Lung (tissue), 12 donors: ENCODE results near the gene HNRNPC. TPM values are rescaled to one million over a fixed set of nuclear protein-coding genes. Genes with fewer than 3 reads are reported as not detected.
A peak's percentile ranks its signal among the peaks of the same experiment; 100 is the strongest.

ENCODE experiments used
- ATAC-seq: fragments of 200-7000 bp; cut with Tn5 transposase; one replicate; pipeline ENCODE4 v1.9.1; 2020; ENCODE audit warnings: moderate number of reproducible peaks; ENCODE audit not compliant: insufficient read depth, low FRiP score
- DNase-seq, 3 donors: peaks; one replicate each; pipeline ENCODE4 v3.0.0-alpha.2; 2013 to 2017
- H3K27ac ChIP-seq, 2 donors: one replicate each; pipeline ENCODE4 v1.5.1; 2013; ENCODE audit warnings: mild to moderate bottlenecking in 2 of 2, moderate library complexity in 2 of 2, control low read depth in 1 of 2, inconsistent platforms in 1 of 2, low read depth in 1 of 2, low read length in 1 of 2
- H3K27me3 ChIP-seq, 3 donors: one replicate each; pipeline ENCODE4 v1.5.1; 2013; ENCODE audit warnings: low read length in 2 of 3; ENCODE audit not compliant: control insufficient read depth in 3 of 3, insufficient read depth in 3 of 3
- H3K36me3 ChIP-seq, 4 donors: one replicate each; pipeline ENCODE4 v1.5.1; 2013; ENCODE audit warnings: low read length in 4 of 4, mild to moderate bottlenecking in 1 of 4, moderate library complexity in 1 of 4; ENCODE audit not compliant: control insufficient read depth in 4 of 4, insufficient read depth in 4 of 4
- H3K4me1 ChIP-seq, 5 donors: one replicate each; pipeline ENCODE4 v1.5.1; 2013; ENCODE audit warnings: low read length in 5 of 5, mild to moderate bottlenecking in 2 of 5, moderate library complexity in 1 of 5; ENCODE audit not compliant: control insufficient read depth in 5 of 5, insufficient read depth in 5 of 5
- H3K4me3 ChIP-seq: one replicate; pipeline ENCODE4 v1.5.1; 2013; ENCODE audit warnings: mild to moderate bottlenecking, control low read depth, moderate library complexity
- H3K9ac ChIP-seq, 2 donors: one replicate each; pipeline ENCODE4 v1.5.1; 2013; ENCODE audit warnings: low read length in 2 of 2, control low read depth in 1 of 2; ENCODE audit not compliant: insufficient read depth in 1 of 2
- H3K9me3 ChIP-seq, 4 donors: one replicate each; pipeline ENCODE4 v1.5.1; 2013; ENCODE audit warnings: low read length in 3 of 4, mild to moderate bottlenecking in 1 of 4, moderate library complexity in 1 of 4; ENCODE audit not compliant: control insufficient read depth in 4 of 4, insufficient read depth in 3 of 4
- WGBS, 2 donors: extraction: QIAGEN DNeasy Blood & Tissue Kit; methylation state at CpG; one replicate each; pipeline ENCODE4 v1.1.7; 2013; 5-methylcytosine and 5-hydroxymethylcytosine counted together
- polyA plus RNA-seq, 2 donors: library from polyadenylated mRNA; stranded (reverse); fragments of 200-250 nt; gene quantifications; one replicate each; pipeline ENCODE4 v1.2.1, GENCODE V29; 2013
- total RNA-seq, 2 donors: library from RNA; depleted of rRNA in 1 of 2; stranded (reverse); fragments of >200 nt in 1 of 2; gene quantifications; one replicate each; pipeline ENCODE4 v1.2.1, GENCODE V29; 2014 to 2021
- TF ChIP-seq, protein P1 (sequence below): IDR thresholded peaks from 2 replicates; pipeline ENCODE4 v1.5.1; 2012; ENCODE audit warnings: mild to moderate bottlenecking; ENCODE audit errors: control extremely low read depth, extremely low read depth
- donor health status: control.
- donor health status: control.
- donor health status: Bipolar disorder and iron deficiency.
- donor health status: healthy.
- donor health status: DM: yes; HTN: yes; CAD: no.

Gene HNRNPC
- total and polyA plus RNA-seq, 4 donors = 302 to 589 (median 542) TPM

DNA sequence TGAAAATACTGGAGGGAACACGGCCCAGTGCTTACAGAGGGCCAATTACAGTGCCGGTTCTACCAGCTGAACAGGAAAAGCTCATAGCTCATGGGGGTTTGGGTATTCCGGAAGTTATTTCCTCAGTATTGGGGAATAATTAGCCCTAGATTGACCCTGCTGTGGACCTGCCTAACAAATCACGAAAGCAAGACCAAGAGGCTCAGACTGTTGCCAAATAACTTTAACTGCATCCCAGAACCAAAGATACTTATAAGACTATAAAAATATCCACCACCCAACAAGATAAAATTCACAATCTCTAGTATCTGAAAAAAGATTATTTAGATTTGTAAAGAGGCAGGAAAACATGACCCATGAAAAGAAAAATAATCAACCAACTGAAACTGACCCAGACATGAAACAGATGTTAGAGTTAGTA is 105.4 kb downstream of the HNRNPC start:
- TF ChIP-seq, protein P1, sequence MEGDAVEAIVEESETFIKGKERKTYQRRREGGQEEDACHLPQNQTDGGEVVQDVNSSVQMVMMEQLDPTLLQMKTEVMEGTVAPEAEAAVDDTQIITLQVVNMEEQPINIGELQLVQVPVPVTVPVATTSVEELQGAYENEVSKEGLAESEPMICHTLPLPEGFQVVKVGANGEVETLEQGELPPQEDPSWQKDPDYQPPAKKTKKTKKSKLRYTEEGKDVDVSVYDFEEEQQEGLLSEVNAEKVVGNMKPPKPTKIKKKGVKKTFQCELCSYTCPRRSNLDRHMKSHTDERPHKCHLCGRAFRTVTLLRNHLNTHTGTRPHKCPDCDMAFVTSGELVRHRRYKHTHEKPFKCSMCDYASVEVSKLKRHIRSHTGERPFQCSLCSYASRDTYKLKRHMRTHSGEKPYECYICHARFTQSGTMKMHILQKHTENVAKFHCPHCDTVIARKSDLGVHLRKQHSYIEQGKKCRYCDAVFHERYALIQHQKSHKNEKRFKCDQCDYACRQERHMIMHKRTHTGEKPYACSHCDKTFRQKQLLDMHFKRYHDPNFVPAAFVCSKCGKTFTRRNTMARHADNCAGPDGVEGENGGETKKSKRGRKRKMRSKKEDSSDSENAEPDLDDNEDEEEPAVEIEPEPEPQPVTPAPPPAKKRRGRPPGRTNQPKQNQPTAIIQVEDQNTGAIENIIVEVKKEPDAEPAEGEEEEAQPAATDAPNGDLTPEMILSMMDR = no peak
- no peak for ATAC-seq
- no peaks in the 10 kb centered on the region for H3K27me3 ChIP-seq
- H3K9ac ChIP-seq = no peak overlapping the region
- no peak overlapping the region for H3K4me3 ChIP-seq
- DNase-seq = peak; percentile 50 to 93 (median 81)
- no peaks in the 10 kb centered on the region for H3K36me3 ChIP-seq
- peaks cover 0 to 2% (median 0%) of the 10 kb centered on the region in 4 donors for H3K9me3 ChIP-seq
- 51 to 67% methylated on average over 4 of the region's 4 CpGs for WGBS, 2 donors
- peaks cover 0 to 18% (median 0%) of the 10 kb centered on the region in 5 donors for H3K4me1 ChIP-seq
- no peak overlapping the region for H3K27ac ChIP-seq

DNA sequence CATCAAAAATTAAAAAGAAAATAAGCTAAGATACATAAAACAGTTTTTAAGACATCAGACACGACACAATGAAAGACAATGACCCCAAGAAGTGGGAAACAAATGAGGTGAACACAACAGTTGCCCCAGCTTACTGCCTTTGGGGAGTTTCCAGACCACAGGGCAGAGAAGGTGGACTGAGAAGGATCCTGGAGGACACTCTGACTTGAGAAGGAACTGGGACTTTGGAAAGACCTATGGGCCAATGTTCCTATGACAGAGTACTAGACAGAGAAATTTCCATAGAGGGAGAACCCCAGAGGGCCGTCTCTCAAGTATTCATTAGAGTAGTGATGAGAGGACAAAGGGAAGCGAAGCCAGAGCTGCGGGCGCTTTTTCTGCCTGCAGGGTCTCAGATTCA is 107.2 kb downstream of the HNRNPC start:
- no peak overlapping the region for H3K4me3 ChIP-seq
- peaks cover 0 to 2% (median 0%) of the 10 kb centered on the region in 4 donors for H3K9me3 ChIP-seq
- WGBS, 2 donors = 72 to 82% methylated on average over 5 of the region's 5 CpGs
- no peak overlapping the region for H3K27ac ChIP-seq
- TF ChIP-seq, protein P1 = no peak
- no peak for ATAC-seq
- no peak overlapping the region for H3K9ac ChIP-seq
- DNase-seq = no peak
- no peaks in the 10 kb centered on the region for H3K36me3 ChIP-seq
- H3K4me1 ChIP-seq = peaks cover 0 to 18% (median 0%) of the 10 kb centered on the region in 5 donors
- no peaks in the 10 kb centered on the region for H3K27me3 ChIP-seq

DNA sequence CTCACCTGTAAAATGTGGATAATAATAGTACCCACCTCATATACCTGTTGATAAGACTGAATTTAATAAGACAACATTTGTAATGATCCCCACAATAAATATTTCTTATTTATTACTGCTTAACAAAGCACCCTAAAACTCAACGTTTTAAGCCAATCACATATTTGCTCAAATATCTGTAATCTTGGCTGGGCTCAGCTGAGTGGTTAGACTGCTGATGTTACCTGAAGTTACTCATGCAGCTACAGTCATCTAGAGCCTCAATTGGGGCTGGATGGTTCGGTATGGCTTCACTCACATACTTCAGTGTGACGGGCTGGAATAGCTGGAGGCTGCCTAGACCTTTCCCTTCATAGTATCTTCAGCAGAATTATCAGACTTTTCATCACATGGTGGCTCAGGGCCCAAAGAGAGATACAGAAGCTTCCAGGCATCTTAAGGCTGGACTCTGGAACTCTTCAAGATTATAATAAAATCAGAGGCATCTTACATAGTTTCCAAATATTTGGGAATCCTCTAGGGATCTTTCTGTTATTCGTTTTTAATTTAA is 109.1 kb downstream of the HNRNPC start:
- TF ChIP-seq, protein P1 = no peak
- no peak for DNase-seq
- Histone ChIP-seq H3K27me3 (peaks cover 0 to 3% (median 0%) of the 10 kb centered on the region in 3 donors), H3K4me1 (peaks cover 0 to 14% (median 0%) of the 10 kb centered on the region in 5 donors), H3K9ac (no peak overlapping the region), H3K36me3 (no peaks in the 10 kb centered on the region), H3K9me3 (peaks cover 0 to 4% (median 0%) of the 10 kb centered on the region in 4 donors), H3K4me3 (no peak overlapping the region), H3K27ac (no peak overlapping the region)
- 77 to 85% methylated on average over 4 of the region's 4 CpGs for WGBS, 2 donors
- no peak for ATAC-seq

Other genes starting within 250 kb of the HNRNPC start
- gene NDRG2, start 244.4 kb downstream of the HNRNPC start, total RNA-seq = 100 to 1,000 TPM in 1 of 2 donors, 10 to 100 TPM in 1; 50.6 to 112 TPM
- gene NDRG2, start 244.4 kb downstream of the HNRNPC start, polyA plus RNA-seq = 10 to 100 TPM; 46.1 to 66.7 TPM
- under 1 TPM in 1 of 2 donors, not detected in 1; 0.65 TPM for gene TPPP2, start 239.2 kb downstream of the HNRNPC start, total RNA-seq
- not detected for gene TPPP2, start 239.2 kb downstream of the HNRNPC start, polyA plus RNA-seq
- not detected for gene RNASE13, start 234.6 kb downstream of the HNRNPC start, total RNA-seq
- not detected for gene RNASE13, start 234.6 kb downstream of the HNRNPC start, polyA plus RNA-seq
- not detected for gene RNASE7, start 227.1 kb downstream of the HNRNPC start, total RNA-seq
- gene RNASE7, start 227.1 kb downstream of the HNRNPC start, polyA plus RNA-seq = under 1 TPM; 0.13 to 0.18 TPM
- not detected for gene RNASE8, start 211.6 kb downstream of the HNRNPC start, total RNA-seq
- gene RNASE8, start 211.6 kb downstream of the HNRNPC start, polyA plus RNA-seq = not detected
- gene ARHGEF40, start 199.1 kb downstream of the HNRNPC start, total RNA-seq = 10 to 100 TPM; 36.7 to 48.6 TPM
- gene ARHGEF40, start 199.1 kb downstream of the HNRNPC start, polyA plus RNA-seq = 10 to 100 TPM; 13.1 to 17.8 TPM
- gene ZNF219, start 170.8 kb downstream of the HNRNPC start, total RNA-seq = 10 to 100 TPM in 1 of 2 donors, 1 to 10 TPM in 1; 8.0 to 48.5 TPM
- 10 to 100 TPM; 21.6 to 38.3 TPM for gene ZNF219, start 170.8 kb downstream of the HNRNPC start, polyA plus RNA-seq
- under 1 TPM; 0.20 to 0.52 TPM for gene TMEM253, start 168.4 kb downstream of the HNRNPC start, total RNA-seq
- under 1 TPM; 0.24 to 0.43 TPM for gene TMEM253, start 168.4 kb downstream of the HNRNPC start, polyA plus RNA-seq
- gene OR5AU1, start 113.4 kb downstream of the HNRNPC start, total RNA-seq = not detected
- gene OR5AU1, start 113.4 kb downstream of the HNRNPC start, polyA plus RNA-seq = not detected
- under 1 TPM; 0.43 to 0.65 TPM for gene RPGRIP1, start 10.6 kb upstream of the HNRNPC start, total RNA-seq
- gene RPGRIP1, start 10.6 kb upstream of the HNRNPC start, polyA plus RNA-seq = under 1 TPM; 0.33 to 0.58 TPM
- gene SUPT16H, start 114.6 kb upstream of the HNRNPC start, total RNA-seq = 10 to 100 TPM; 49.0 to 63.7 TPM
- 10 to 100 TPM; 45.3 to 45.4 TPM for gene SUPT16H, start 114.6 kb upstream of the HNRNPC start, polyA plus RNA-seq
- gene CHD8, start 186.7 kb upstream of the HNRNPC start, total RNA-seq = 10 to 100 TPM; 71.6 to 79.6 TPM
- 10 to 100 TPM; 26.6 to 28.8 TPM for gene CHD8, start 186.7 kb upstream of the HNRNPC start, polyA plus RNA-seq
- 10 to 100 TPM; 22.3 to 42.7 TPM for gene RAB2B, start 207.5 kb upstream of the HNRNPC start, total RNA-seq
- 10 to 100 TPM; 14.8 to 18.5 TPM for gene RAB2B, start 207.5 kb upstream of the HNRNPC start, polyA plus RNA-seq
- gene TOX4, start 207.8 kb upstream of the HNRNPC start, total RNA-seq = 10 to 100 TPM; 42.8 to 82.9 TPM
- 10 to 100 TPM; 16.4 to 41.3 TPM for gene TOX4, start 207.8 kb upstream of the HNRNPC start, polyA plus RNA-seq
- gene METTL3, start 241.9 kb upstream of the HNRNPC start, total RNA-seq = 10 to 100 TPM; 40.9 to 77.2 TPM
- 10 to 100 TPM; 34.6 to 47.8 TPM for gene METTL3, start 241.9 kb upstream of the HNRNPC start, polyA plus RNA-seq